Neuronal stem cell (in vitro differentiated cells): Measurements from ENCODE around the gene NPAS3.
A peak's percentile ranks its signal among the peaks of the same experiment; 100 is the strongest.

Experiments
- DNase-seq: peaks from one replicate; pipeline ENCODE4 v3.0.0-alpha.2; 2013; ENCODE audit warnings: low spot score
- H2AFZ ChIP-seq: one replicate; pipeline ENCODE4 v1.6.1; 2013; ENCODE audit warnings: mild to moderate bottlenecking, low read length, inconsistent platforms
- H2AK5ac ChIP-seq: 2 replicates; pipeline ENCODE4 v1.6.1; 2013; ENCODE audit warnings: low read depth, mild to moderate bottlenecking, inconsistent platforms, low read length, moderate library complexity, mixed read lengths
- H2BK120ac ChIP-seq: 2 replicates; pipeline ENCODE4 v1.6.1; 2013; ENCODE audit warnings: low read depth, mild to moderate bottlenecking, inconsistent platforms, low read length, moderate library complexity, mixed read lengths
- H2BK12ac ChIP-seq: one replicate; pipeline ENCODE4 v1.6.1; 2013; ENCODE audit warnings: low read length, inconsistent platforms
- H2BK15ac ChIP-seq: 2 replicates; pipeline ENCODE4 v1.6.1; 2013; ENCODE audit warnings: mild to moderate bottlenecking, low read length, inconsistent platforms, mixed read lengths
- H2BK5ac ChIP-seq: one replicate; pipeline ENCODE4 v1.6.1; 2013; ENCODE audit warnings: inconsistent platforms, mild to moderate bottlenecking, low read length, moderate library complexity
- H3K14ac ChIP-seq: one replicate; pipeline ENCODE4 v1.6.1; 2013; ENCODE audit warnings: low read length, inconsistent platforms
- H3K18ac ChIP-seq: 2 replicates; pipeline ENCODE4 v1.6.1; 2013; ENCODE audit warnings: low read length, inconsistent platforms
- H3K23ac ChIP-seq: 2 replicates; pipeline ENCODE4 v1.6.1; 2013; ENCODE audit warnings: low read depth, mild to moderate bottlenecking, mixed read lengths, low read length, inconsistent platforms; ENCODE audit not compliant: poor library complexity
- H3K27ac ChIP-seq: replicated peaks from 3 replicates; pipeline ENCODE4 v1.5.1; 2013; ENCODE audit warnings: low read length, inconsistent platforms
- H3K27me3 ChIP-seq, 3 experiments: 2 replicates each; pipeline ENCODE4 v1.6.1; 2013; ENCODE audit warnings: low read length in 3 of 3, mild to moderate bottlenecking in 2 of 3, inconsistent platforms in 1 of 3, low read depth in 1 of 3, mixed read lengths in 1 of 3, moderate library complexity in 1 of 3; ENCODE audit not compliant: control insufficient read depth in 3 of 3, insufficient read depth in 3 of 3
- H3K36me3 ChIP-seq, 2 donors: replicated peaks in 1 of 2; 2 replicates each; pipeline ENCODE4 v1.6.1; 2013; ENCODE audit warnings: low read length in 2 of 2; ENCODE audit not compliant: control insufficient read depth in 2 of 2, insufficient read depth in 2 of 2
- H3K4ac ChIP-seq: 2 replicates; pipeline ENCODE4 v1.6.1; 2013; ENCODE audit warnings: inconsistent platforms, mild to moderate bottlenecking, low read length, moderate library complexity
- H3K4me1 ChIP-seq, 2 donors: 1 replicate in 1 of 2; 2 replicates in 1 of 2; pipeline ENCODE4 v1.6.1; 2013; ENCODE audit warnings: low read length in 2 of 2, low read depth in 1 of 2; ENCODE audit not compliant: control insufficient read depth in 2 of 2, insufficient read depth in 1 of 2
- H3K4me2 ChIP-seq: one replicate; pipeline ENCODE4 v1.6.1; 2013; ENCODE audit warnings: mild to moderate bottlenecking, low read length, inconsistent platforms; ENCODE audit not compliant: insufficient read depth, poor library complexity, severe bottlenecking
- H3K4me3 ChIP-seq, 2 donors: 2 replicates each; pipeline ENCODE4 v1.5.1; 2013; ENCODE audit warnings: low read length in 2 of 2, mild to moderate bottlenecking in 2 of 2, inconsistent platforms in 1 of 2, moderate library complexity in 1 of 2
- H3K79me1 ChIP-seq: one replicate; pipeline ENCODE4 v1.6.1; 2013; ENCODE audit warnings: low read depth, mild to moderate bottlenecking, inconsistent platforms, low read length, moderate library complexity
- H3K9ac ChIP-seq: one replicate; pipeline ENCODE4 v1.6.1; 2013; ENCODE audit warnings: mild to moderate bottlenecking, low read depth, low read length, inconsistent platforms; ENCODE audit not compliant: poor library complexity
- H3K9me3 ChIP-seq, 2 donors: replicated peaks in 1 of 2; 2 replicates each; pipeline versions ENCODE3 to v1.6.1; 2013; ENCODE audit warnings: low read length in 2 of 2, mild to moderate bottlenecking in 2 of 2, inconsistent platforms in 1 of 2, low read depth in 1 of 2, mixed read lengths in 1 of 2, moderate library complexity in 1 of 2; ENCODE audit not compliant: control insufficient read depth in 2 of 2, insufficient read depth in 1 of 2
- H4K8ac ChIP-seq: one replicate; pipeline ENCODE4 v1.6.1; 2013; ENCODE audit warnings: low read depth, mild to moderate bottlenecking, inconsistent platforms, low read length, moderate library complexity
- H4K91ac ChIP-seq: one replicate; pipeline ENCODE4 v1.6.1; 2013; ENCODE audit warnings: low read length, low read depth, mild to moderate bottlenecking, inconsistent platforms; ENCODE audit not compliant: poor library complexity
- WGBS, 2 donors: extraction: QIAGEN DNeasy Blood & Tissue Kit; methylation state at CpG; one replicate each; pipeline ENCODE4 v1.1.7; 2013; ENCODE audit warnings: missing lambda C conversion rate in 2 of 2, mixed read lengths in 1 of 2; ENCODE audit not compliant: insufficient read length in 2 of 2, insufficient replicate concordance in 1 of 2; ENCODE audit errors: extremely low coverage in 2 of 2; 5-methylcytosine and 5-hydroxymethylcytosine counted together

The NPAS3 gene

DNA sequence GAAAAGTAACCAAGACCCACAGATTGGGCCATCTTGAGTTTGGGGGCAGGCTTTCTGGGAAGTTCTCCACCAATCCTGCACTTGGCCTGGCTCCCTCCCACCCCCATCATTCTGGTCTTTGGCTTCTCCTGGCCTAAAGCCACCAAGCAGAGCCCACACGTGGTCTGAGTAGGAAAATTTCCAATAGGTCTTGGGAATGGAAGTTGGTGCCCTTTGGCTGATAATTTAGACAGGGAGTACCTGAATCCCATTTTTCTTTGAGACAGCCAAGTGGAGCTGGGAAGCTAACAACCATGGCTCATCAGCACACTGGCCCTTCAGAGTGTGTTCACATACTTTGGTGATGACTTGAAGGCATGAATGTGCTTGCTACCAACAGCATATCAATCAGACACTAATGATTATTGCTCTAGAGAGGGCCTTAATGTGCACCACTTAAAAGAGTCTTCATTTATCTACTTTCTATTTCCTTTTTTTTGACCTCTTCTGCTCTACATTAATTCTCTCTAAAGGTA, 856.2 kb downstream of the NPAS3 start:
- no peak overlapping the region for H3K27ac ChIP-seq
- no peak for DNase-seq

GRCh38 chr14:33796356-33796755, 857.7 kb downstream of the NPAS3 start:
- no peak overlapping the region for H3K18ac ChIP-seq
- DNase-seq = no peak
- no peak overlapping the region for H3K14ac ChIP-seq
- no peak overlapping the region for H3K27ac ChIP-seq
- H3K4me2 ChIP-seq = no peak overlapping the region
- peaks cover 0 to 3% of the 10 kb centered on the region in 2 donors for H3K9me3 ChIP-seq
- H4K8ac ChIP-seq = no peak overlapping the region
- no peak overlapping the region for H2BK5ac ChIP-seq
- H2BK12ac ChIP-seq = no peak overlapping the region
- H4K91ac ChIP-seq = no peak overlapping the region
- H3K4me3 ChIP-seq = no peak overlapping the region
- no peak overlapping the region for H2AFZ ChIP-seq
- H3K23ac ChIP-seq = no peak overlapping the region
- H2AK5ac ChIP-seq = no peak overlapping the region
- H2BK120ac ChIP-seq = no peak overlapping the region
- no peak overlapping the region for H3K9ac ChIP-seq
- WGBS, 2 donors = no CpG with 5 or more reads among the region's 3 CpGs
- peaks cover 5 to 10% of the 10 kb centered on the region in 2 donors for H3K4me1 ChIP-seq
- H3K79me1 ChIP-seq = no peaks in the 10 kb centered on the region
- H3K4ac ChIP-seq = no peak overlapping the region
- H3K27me3 ChIP-seq = no peaks in the 10 kb centered on the region
- H2BK15ac ChIP-seq = no peak overlapping the region
- H3K36me3 ChIP-seq = peaks cover 0 to 68% of the 10 kb centered on the region in 2 donors

More for the DNA sequence above, 856.2 kb downstream of the NPAS3 start:
- Histone ChIP-seq H3K4ac (no peak overlapping the region), H3K18ac (no peak overlapping the region), H2BK5ac (no peak overlapping the region), H3K4me2 (no peak overlapping the region), H2BK12ac (no peak overlapping the region), H2BK15ac (no peak overlapping the region), H3K4me3 (no peak overlapping the region), H3K27me3 (no peaks in the 10 kb centered on the region), H3K4me1 (peaks cover 5 to 14% of the 10 kb centered on the region in 2 donors), H3K36me3 (peaks cover 0 to 59% of the 10 kb centered on the region in 2 donors), H3K79me1 (no peaks in the 10 kb centered on the region), H2BK120ac (no peak overlapping the region), H2AK5ac (no peak overlapping the region), H2AFZ (no peak overlapping the region), H3K9me3 (peaks cover 0 to 6% of the 10 kb centered on the region in 2 donors), H4K91ac (no peak overlapping the region), H3K14ac (no peak overlapping the region), H3K23ac (no peak overlapping the region), H3K9ac (no peak overlapping the region), H4K8ac (no peak overlapping the region)
- WGBS, 2 donors = no CpG with 5 or more reads among the region's 1 CpG

GRCh38 chr14:33799705-33800570, 861.3 kb downstream of the NPAS3 start:
- H3K79me1 ChIP-seq = no peaks in the 10 kb centered on the region
- H3K36me3 ChIP-seq = peaks cover 0 to 75% of the 10 kb centered on the region in 2 donors
- no peak overlapping the region for H3K9ac ChIP-seq
- peak overlapping the region; percentile 32 for H2AK5ac ChIP-seq
- DNase-seq = no peak
- H3K4me2 ChIP-seq = no peak overlapping the region
- no peak overlapping the region for H3K4me3 ChIP-seq
- H2BK5ac ChIP-seq = no peak overlapping the region
- H2BK15ac ChIP-seq = no peak overlapping the region
- H4K91ac ChIP-seq = no peak overlapping the region
- H3K9me3 ChIP-seq = peaks cover 0 to 3% of the 10 kb centered on the region in 2 donors
- no peak overlapping the region for H3K14ac ChIP-seq
- no peaks in the 10 kb centered on the region for H3K27me3 ChIP-seq
- H3K4ac ChIP-seq = no peak overlapping the region
- H3K27ac ChIP-seq = no peak overlapping the region
- no peak overlapping the region for H3K23ac ChIP-seq
- H4K8ac ChIP-seq = no peak overlapping the region
- WGBS, 2 donors = no CpG with 5 or more reads among the region's 100 CpGs
- H3K4me1 ChIP-seq = no peaks in the 10 kb centered on the region
- H3K18ac ChIP-seq = peak overlapping the region; percentile 27
- no peak overlapping the region for H2BK12ac ChIP-seq
- no peak overlapping the region for H2AFZ ChIP-seq
- no peak overlapping the region for H2BK120ac ChIP-seq

- Histone ChIP-seq H3K79me1 (no peaks in the 10 kb centered on the region), H2BK15ac (no peak overlapping the region), H2BK120ac (no peak overlapping the region), H3K18ac (peak overlapping the region; percentile 90), H4K8ac (no peak overlapping the region), H3K36me3 (peaks cover 0 to 68% of the 10 kb centered on the region in 2 donors), H3K9me3 (peaks cover 0 to 3% of the 10 kb centered on the region in 2 donors), H3K9ac (peak overlapping the region; percentile 78), H2BK5ac (no peak overlapping the region), H3K4me2 (no peak overlapping the region), H3K14ac (no peak overlapping the region), H2AK5ac (peak overlapping the region; percentile 73), H3K4me1 (no peaks in the 10 kb centered on the region), H3K4me3 (peak overlapping the region in 1 of 2 donors; percentile 56), H3K27ac (no peak overlapping the region), H2AFZ (no peak overlapping the region), H4K91ac (peak overlapping the region; percentile 82), H2BK12ac (no peak overlapping the region), H3K4ac (peak overlapping the region; percentile 77), H3K23ac (peak overlapping the region; percentile 67), H3K27me3 (no peaks in the 10 kb centered on the region)
- no peak for DNase-seq
- no CpG with 5 or more reads among the region's 45 CpGs for WGBS, 2 donors
Observed at GRCh38 chr14:33800735-33801163, 862.1 kb downstream of the NPAS3 start.
